ENCODE measurements around the gene MAD2L2.
A peak's percentile ranks its signal among the peaks of the same experiment; 100 is the strongest.

The MAD2L2 gene

GRCh38 chr1:11653101-11653860 lies 27.7 kb downstream of the MAD2L2 start:
- DNase-seq (ENCODE audit: low read depth) = no peak

- DNase-seq (ENCODE audit: low read depth) = no peak
Observed at GRCh38 chr1:11652203-11652780, 28.7 kb downstream of the MAD2L2 start.

DNA sequence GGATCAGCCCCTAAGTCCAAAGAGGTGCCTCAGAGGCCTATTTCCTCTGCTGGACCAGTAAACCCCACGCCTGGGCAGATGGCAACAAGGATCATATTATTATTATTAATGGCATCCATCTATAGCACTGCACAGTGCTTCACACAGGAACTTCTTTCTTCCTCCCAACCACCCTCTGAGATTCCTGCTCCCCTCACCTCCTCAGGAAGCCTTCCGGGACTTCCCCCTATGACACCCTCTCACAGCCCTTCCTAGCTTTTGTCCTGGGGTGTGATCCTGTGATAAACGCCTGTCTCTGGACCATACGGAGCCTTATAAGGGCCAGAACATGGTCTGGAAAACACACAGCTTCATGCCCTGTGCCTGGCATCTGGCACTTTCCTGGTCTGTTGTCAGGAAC lies 29.9 kb downstream of the MAD2L2 start:
- no peak for DNase-seq (ENCODE audit: low read depth)

GRCh38 chr1:11650331-11650991 lies 30.5 kb downstream of the MAD2L2 start:
- peak; percentile 60 for DNase-seq (ENCODE audit: low read depth)

- no peak for DNase-seq (ENCODE audit: low read depth)
Observed at GRCh38 chr1:11649624-11650330, 31.2 kb downstream of the MAD2L2 start.

DNA sequence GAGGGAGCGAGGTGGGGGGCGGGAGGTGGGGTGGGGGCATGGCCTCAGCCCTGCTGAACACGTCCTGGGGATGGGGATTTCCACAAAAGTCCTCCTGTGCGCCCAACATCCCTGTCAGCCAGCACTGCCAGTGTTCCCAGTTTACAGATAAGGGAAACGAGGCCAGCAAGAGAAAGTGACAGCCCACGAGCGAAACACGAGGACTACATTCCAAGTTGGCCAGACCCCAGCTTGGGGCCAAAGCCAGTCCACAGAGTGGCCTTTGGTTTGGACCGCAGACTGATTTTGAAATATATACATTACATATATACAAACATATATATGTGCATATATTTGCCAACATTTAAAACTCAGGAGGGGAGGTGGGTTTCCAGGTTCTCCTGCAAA lies 31.7 kb downstream of the MAD2L2 start:
- no peak for DNase-seq (ENCODE audit: low read depth)

- DNase-seq (ENCODE audit: low read depth) = no peak
Observed at GRCh38 chr1:11648732-11649158, 32.2 kb downstream of the MAD2L2 start.

GRCh38 chr1:11648039-11648438 lies 32.9 kb downstream of the MAD2L2 start:
- DNase-seq (ENCODE audit: low read depth) = no peak

- no peak for DNase-seq (ENCODE audit: low read depth)
Observed at GRCh38 chr1:11647333-11647732, 33.6 kb downstream of the MAD2L2 start.

DNA sequence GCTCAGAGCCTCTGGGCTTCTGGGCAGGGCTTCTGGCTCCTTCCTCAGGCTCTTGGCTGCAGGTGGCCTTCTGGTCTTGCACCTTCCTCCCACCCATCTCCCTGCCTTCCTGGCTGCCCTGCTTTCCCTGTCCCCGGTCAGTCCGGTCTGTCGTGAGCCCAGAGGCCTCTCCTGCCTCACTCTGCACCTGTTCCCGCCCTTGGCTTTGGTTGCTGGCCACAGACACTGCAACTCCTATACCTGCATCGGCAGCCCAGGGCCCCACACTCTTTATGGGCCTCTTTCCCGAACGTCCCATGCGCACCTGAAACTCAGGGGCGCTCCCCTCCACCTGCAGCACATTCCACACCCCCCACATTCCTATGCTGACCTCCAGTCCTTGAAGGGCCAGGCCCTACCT lies 34.6 kb downstream of the MAD2L2 start:
- DNase-seq (ENCODE audit: low read depth) = no peak

- peak; percentile 71 for DNase-seq (ENCODE audit: low read depth)
Observed at GRCh38 chr1:11645670-11646265, 35.2 kb downstream of the MAD2L2 start.

GRCh38 chr1:11645270-11645669 lies 35.7 kb downstream of the MAD2L2 start:
- DNase-seq (ENCODE audit: low read depth) = no peak

- no peak for DNase-seq (ENCODE audit: low read depth)
Observed at GRCh38 chr1:11643782-11644181, 37.2 kb downstream of the MAD2L2 start.

DNA sequence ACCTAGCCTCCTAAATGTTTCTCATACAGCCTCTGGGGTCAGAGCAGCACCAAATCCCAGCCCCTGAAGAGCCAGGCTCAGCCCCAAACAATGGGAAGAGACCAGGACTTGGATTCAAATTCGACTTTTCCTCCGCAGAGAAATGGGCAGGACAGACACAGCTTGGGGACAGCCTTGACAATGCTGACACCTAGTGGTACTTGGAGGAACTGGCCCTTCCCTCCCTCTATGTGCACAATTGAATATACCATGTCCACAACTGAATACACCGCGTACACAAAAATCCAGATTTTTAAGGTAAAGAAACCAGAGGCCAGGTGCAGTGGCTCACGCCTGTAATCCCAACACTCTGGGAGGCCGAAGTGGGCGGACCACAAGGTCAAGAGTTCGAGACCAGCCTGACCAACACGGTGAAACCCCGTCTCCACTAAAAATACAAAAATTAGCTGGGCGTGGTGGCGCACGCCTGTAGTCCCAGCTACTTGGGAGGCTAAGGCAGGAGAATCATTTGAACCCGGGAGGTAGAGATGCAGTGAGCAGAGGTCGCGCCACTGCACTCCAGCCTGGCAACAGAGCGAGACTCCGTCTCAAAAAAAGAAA lies 38.4 kb downstream of the MAD2L2 start:
- DNase-seq (ENCODE audit: low read depth) = peak; percentile 59

GRCh38 chr1:11641776-11642305 lies 39.1 kb downstream of the MAD2L2 start:
- no peak for DNase-seq (ENCODE audit: low read depth)

DNA sequence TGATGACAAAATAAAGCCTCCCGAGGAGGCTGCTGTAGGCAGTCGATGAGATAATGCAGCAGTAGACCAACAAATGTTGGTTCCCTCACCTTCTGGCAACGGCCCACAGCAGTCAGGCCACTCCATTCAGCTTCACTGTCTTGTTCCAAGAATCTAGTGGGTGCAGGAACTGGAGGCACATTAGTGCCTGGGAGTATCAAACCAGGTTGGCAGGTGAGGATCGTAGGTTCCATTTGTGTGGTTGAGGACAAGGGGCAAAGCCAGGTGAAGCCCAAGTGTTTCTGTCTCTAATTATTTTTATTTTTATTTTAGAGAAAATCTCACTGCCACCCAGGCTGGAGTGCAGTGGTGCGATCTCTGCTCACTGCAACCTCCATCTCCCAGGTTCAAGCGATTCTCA lies 40.0 kb downstream of the MAD2L2 start:
- no peak for DNase-seq (ENCODE audit: low read depth)

DNA sequence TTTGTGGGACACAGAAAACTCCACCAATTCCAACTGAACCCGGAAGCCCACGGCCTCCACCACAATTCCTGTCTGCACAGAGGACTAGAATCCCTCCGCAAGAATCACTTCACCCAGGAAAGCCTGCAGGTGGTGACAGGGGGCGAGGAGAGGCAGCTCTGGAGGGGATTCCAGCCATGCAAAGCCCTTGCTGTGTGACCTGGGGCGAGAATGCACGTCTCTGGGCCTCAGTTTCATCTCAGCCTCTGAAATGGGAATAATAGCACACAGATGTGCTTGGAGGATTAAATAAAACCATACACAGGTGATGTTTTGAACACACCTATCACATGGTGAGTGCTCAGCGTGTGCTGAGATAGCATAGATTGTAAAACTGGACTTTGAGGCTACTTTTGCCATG lies 40.8 kb downstream of the MAD2L2 start:
- no peak for DNase-seq (ENCODE audit: low read depth)

- no peak for DNase-seq (ENCODE audit: low read depth)
Observed at GRCh38 chr1:11639372-11639771, 41.6 kb downstream of the MAD2L2 start.

DNA sequence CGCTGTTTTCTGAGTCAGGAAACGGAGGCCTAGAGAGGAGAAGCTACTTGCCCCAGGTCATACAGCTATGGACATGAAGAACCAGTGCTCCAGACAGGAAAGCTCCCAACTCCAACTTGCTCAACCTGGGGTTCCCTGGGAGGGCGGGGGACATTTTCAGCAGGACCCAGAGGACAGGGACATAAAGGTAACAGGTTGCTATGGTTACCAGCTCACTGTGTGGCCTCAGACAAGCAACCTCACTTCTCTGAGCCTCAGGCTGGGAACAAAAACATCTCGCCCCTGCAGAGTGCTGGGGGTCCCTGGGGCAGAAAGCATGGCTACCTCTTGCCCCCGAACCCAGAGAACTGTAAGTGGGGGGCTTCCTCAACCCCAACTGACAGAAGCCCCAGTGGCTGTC lies 42.8 kb downstream of the MAD2L2 start:
- DNase-seq (ENCODE audit: low read depth) = no peak

DNA sequence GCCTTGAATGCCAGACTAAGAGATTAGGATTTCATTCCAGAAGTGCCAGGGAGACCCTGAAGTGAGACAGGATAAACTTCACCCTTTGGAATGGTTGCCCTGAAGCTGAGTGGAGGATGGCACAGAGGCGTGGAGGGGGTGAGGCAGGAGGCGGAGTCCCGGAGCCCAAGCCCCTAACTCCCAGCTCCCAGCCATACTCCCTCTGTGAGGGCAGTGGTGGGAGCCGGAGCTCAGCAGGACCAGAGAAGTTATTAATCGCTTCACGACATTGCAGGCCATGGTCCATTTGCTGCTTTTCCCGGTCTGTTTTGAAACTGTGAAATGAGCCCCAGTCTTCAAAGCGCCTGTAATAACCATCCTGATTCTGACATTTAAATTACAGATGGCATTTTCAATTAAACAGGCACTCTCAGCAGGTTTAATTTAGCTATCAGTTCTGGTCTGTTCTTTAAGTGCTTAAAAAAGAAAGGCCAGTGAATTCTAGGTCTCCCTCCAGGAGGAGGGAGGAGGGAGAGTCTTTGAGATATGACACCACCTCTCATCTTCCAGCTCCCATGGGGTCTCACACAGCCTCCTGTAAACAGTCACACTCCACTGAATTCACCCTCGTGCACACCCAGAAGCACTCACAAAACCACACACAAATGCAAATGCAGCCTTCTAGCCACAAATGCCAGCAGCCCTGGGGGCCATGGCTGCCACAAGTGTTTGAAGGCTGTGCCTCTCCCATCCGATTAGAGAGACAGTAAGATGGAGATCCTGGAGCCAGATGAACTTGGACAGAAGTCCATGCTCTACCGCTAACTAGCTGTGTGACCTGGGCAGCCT lies 46.4 kb downstream of the MAD2L2 start:
- no peak for DNase-seq (ENCODE audit: low read depth)
